Astrocyte (in vitro differentiated cells and primary cell): ENCODE measurements around the gene IGF2BP2.

Experiments
- EZH2 ChIP-seq: IDR thresholded peaks from 2 replicates; pipeline ENCODE4 v1.6.1; 2012; ENCODE audit warnings: mild to moderate bottlenecking, low read length, inconsistent platforms; ENCODE audit not compliant: insufficient read depth
- TF ChIP-seq, protein P1 (sequence below): IDR thresholded peaks from 2 replicates; pipeline ENCODE4 v1.5.1; 2011; ENCODE audit warnings: low read depth, mild to moderate bottlenecking, inconsistent platforms, low read length, moderate library complexity; ENCODE audit not compliant: insufficient read depth

DNA sequence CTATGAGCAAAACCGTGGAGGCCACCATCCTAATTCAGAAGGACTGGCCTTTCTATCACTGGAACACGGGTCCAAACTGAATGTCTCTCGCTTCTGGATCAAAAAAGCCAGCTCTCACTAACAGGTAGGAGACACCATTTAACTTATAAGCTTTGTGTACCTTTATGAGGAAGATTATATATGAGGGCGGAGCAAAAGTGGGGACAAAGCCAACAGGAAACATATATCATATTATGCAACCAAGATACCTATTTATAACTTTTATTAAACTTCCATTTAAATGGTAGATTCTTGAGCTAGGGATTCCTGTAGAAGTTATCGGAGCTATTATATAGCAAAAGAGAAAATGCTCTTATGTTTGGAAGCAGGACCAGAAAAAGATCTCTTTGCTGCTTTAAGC is 78.4 kb downstream of the IGF2BP2 start:
- TF ChIP-seq, protein P1, sequence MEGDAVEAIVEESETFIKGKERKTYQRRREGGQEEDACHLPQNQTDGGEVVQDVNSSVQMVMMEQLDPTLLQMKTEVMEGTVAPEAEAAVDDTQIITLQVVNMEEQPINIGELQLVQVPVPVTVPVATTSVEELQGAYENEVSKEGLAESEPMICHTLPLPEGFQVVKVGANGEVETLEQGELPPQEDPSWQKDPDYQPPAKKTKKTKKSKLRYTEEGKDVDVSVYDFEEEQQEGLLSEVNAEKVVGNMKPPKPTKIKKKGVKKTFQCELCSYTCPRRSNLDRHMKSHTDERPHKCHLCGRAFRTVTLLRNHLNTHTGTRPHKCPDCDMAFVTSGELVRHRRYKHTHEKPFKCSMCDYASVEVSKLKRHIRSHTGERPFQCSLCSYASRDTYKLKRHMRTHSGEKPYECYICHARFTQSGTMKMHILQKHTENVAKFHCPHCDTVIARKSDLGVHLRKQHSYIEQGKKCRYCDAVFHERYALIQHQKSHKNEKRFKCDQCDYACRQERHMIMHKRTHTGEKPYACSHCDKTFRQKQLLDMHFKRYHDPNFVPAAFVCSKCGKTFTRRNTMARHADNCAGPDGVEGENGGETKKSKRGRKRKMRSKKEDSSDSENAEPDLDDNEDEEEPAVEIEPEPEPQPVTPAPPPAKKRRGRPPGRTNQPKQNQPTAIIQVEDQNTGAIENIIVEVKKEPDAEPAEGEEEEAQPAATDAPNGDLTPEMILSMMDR: no peak
- no peak for TF ChIP-seq EZH2
